ENCODE measurements around the gene GPR180.

The GPR180 gene

DNA sequence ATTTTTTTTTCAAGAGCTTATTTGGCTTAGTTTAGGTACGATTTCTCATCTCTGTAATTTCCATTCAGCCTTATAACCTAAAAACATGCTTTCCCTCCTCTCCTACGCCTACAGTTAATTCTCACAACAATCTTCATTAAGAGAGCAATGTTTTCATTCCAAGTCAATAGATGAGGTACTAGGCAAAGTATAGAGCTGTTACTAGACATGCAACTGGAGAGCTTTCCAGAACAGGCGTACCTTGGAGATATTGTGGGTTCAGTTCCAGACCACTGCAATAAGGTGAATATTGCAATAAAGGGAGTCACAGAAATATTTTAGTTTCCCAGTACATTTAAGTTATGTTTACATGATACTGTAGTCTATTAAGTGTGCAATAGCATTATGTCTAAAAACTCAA lies 40.5 kb upstream of the GPR180 start:
- no peak overlapping the region for H3K4me2 ChIP-seq (ENCODE audit: low read depth, low read length, poor library complexity, severe bottlenecking)
- TF ChIP-seq, protein P1, sequence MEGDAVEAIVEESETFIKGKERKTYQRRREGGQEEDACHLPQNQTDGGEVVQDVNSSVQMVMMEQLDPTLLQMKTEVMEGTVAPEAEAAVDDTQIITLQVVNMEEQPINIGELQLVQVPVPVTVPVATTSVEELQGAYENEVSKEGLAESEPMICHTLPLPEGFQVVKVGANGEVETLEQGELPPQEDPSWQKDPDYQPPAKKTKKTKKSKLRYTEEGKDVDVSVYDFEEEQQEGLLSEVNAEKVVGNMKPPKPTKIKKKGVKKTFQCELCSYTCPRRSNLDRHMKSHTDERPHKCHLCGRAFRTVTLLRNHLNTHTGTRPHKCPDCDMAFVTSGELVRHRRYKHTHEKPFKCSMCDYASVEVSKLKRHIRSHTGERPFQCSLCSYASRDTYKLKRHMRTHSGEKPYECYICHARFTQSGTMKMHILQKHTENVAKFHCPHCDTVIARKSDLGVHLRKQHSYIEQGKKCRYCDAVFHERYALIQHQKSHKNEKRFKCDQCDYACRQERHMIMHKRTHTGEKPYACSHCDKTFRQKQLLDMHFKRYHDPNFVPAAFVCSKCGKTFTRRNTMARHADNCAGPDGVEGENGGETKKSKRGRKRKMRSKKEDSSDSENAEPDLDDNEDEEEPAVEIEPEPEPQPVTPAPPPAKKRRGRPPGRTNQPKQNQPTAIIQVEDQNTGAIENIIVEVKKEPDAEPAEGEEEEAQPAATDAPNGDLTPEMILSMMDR (conservative IDR thresholded peaks at IDR 0.05; ENCODE audit: low read length), result no peak
- TF ChIP-seq EZH2phosphoT487 (IDR thresholded peaks at IDR 0.05; ENCODE audit: borderline replicate concordance), result no peak
- H3K9ac ChIP-seq (ENCODE audit: low read depth, low read length, poor library complexity, severe bottlenecking), result no peak overlapping the region
- no peaks in the 10 kb centered on the region for H3K36me3 ChIP-seq (ENCODE audit: insufficient read depth, low read length)
- H4K20me1 ChIP-seq (ENCODE audit: insufficient read depth, low read length, poor library complexity, severe bottlenecking), result no peaks in the 10 kb centered on the region
- no peak overlapping the region for H3K4me3 ChIP-seq (ENCODE audit: low read length, poor library complexity, severe bottlenecking)
- no peaks in the 10 kb centered on the region for H3K9me2 ChIP-seq (replicated peaks; ENCODE audit: low read depth, low read length)
- H3F3A ChIP-seq (ENCODE audit: low read depth), result no peaks in the 10 kb centered on the region
- H2AFZ ChIP-seq (ENCODE audit: low read length), result no peak overlapping the region
- no peaks in the 10 kb centered on the region for H3K9me3 ChIP-seq (ENCODE audit: insufficient read depth, low read depth, low read length)
- H3K79me2 ChIP-seq (ENCODE audit: insufficient read depth, low read length), result no peaks in the 10 kb centered on the region
- H3K4me1 ChIP-seq (ENCODE audit: insufficient read depth, low read length, poor library complexity, severe bottlenecking), result peaks cover 13% of the 10 kb centered on the region
- H3K27me3 ChIP-seq (ENCODE audit: insufficient read depth, low read length, poor library complexity, severe bottlenecking), result no peaks in the 10 kb centered on the region

GRCh38 chr13:94567581-94567980 lies 34.1 kb upstream of the GPR180 start:
- Histone ChIP-seq H3K4me3 (ENCODE audit: low read length, poor library complexity, severe bottlenecking) (no peak overlapping the region), H4K20me1 (ENCODE audit: insufficient read depth, low read length, poor library complexity, severe bottlenecking) (no peaks in the 10 kb centered on the region), H3K9me2 (replicated peaks; ENCODE audit: low read depth, low read length) (no peaks in the 10 kb centered on the region), H3K9ac (ENCODE audit: low read depth, low read length, poor library complexity, severe bottlenecking) (no peak overlapping the region), H3K27me3 (ENCODE audit: insufficient read depth, low read length, poor library complexity, severe bottlenecking) (no peaks in the 10 kb centered on the region), H2AFZ (ENCODE audit: low read length) (no peak overlapping the region), H3K4me2 (ENCODE audit: low read depth, low read length, poor library complexity, severe bottlenecking) (no peak overlapping the region), H3K36me3 (ENCODE audit: insufficient read depth, low read length) (peaks cover 27% of the 10 kb centered on the region; the same call in 1 of the 2 replicates), H3K4me1 (ENCODE audit: insufficient read depth, low read length, poor library complexity, severe bottlenecking) (no peaks in the 10 kb centered on the region), H3K79me2 (ENCODE audit: insufficient read depth, low read length) (no peaks in the 10 kb centered on the region), H3K9me3 (ENCODE audit: insufficient read depth, low read depth, low read length) (no peaks in the 10 kb centered on the region), H3F3A (ENCODE audit: low read depth) (no peaks in the 10 kb centered on the region)
- TF ChIP-seq, protein P1 (conservative IDR thresholded peaks at IDR 0.05; ENCODE audit: low read length), result no peak
- TF ChIP-seq EZH2phosphoT487 (IDR thresholded peaks at IDR 0.05; ENCODE audit: borderline replicate concordance), result no peak

DNA sequence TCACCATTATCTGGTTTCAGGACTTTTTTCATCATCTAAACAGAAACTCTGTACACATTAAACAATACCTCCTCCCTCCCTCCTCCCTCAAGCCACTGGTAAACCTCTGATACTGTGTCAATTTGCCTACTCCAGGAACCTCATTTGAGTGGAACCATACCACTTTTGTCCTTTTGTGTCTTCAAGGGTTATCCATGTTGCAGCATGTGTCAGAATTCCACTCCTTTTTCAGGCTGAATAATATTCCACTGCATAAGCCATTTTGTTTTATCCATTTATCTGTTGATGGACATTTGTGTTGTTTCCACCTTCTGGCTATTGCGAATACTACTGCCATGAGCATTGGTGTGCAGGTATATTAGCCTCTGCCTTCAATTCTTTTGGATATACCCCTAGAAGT lies 33.2 kb upstream of the GPR180 start:
- Histone ChIP-seq H3K36me3 (ENCODE audit: insufficient read depth, low read length) (peaks cover 36% of the 10 kb centered on the region; the same call in 1 of the 2 replicates), H3K4me2 (ENCODE audit: low read depth, low read length, poor library complexity, severe bottlenecking) (no peak overlapping the region), H3K4me3 (ENCODE audit: low read length, poor library complexity, severe bottlenecking) (no peak overlapping the region), H3K27me3 (ENCODE audit: insufficient read depth, low read length, poor library complexity, severe bottlenecking) (no peaks in the 10 kb centered on the region), H4K20me1 (ENCODE audit: insufficient read depth, low read length, poor library complexity, severe bottlenecking) (no peaks in the 10 kb centered on the region), H3K9ac (ENCODE audit: low read depth, low read length, poor library complexity, severe bottlenecking) (no peak overlapping the region), H3K9me3 (ENCODE audit: insufficient read depth, low read depth, low read length) (no peaks in the 10 kb centered on the region), H3K4me1 (ENCODE audit: insufficient read depth, low read length, poor library complexity, severe bottlenecking) (no peaks in the 10 kb centered on the region), H3K9me2 (replicated peaks; ENCODE audit: low read depth, low read length) (no peaks in the 10 kb centered on the region), H2AFZ (ENCODE audit: low read length) (no peak overlapping the region), H3F3A (ENCODE audit: low read depth) (no peaks in the 10 kb centered on the region), H3K79me2 (ENCODE audit: insufficient read depth, low read length) (no peaks in the 10 kb centered on the region)
- TF ChIP-seq EZH2phosphoT487 (IDR thresholded peaks at IDR 0.05; ENCODE audit: borderline replicate concordance), result no peak
- TF ChIP-seq, protein P1 (conservative IDR thresholded peaks at IDR 0.05; ENCODE audit: low read length), result no peak

Data from Loucy (cell line).